Neural cell (in vitro differentiated cells): ENCODE data around the gene ZNF688. TPM values are rescaled to one million over a fixed set of nuclear protein-coding genes. Genes with fewer than 3 reads are reported as not detected.

Experiments
- H2AFZ ChIP-seq: fragments of 200-600, 300-800 bp; sonication (generic), shearing (Covaris generic); 2 replicates; pipeline ENCODE4 v1.6.0; 2014; ENCODE audit warnings: low read depth, mild to moderate bottlenecking, antibody characterized with exemption, low read length, moderate library complexity
- H3F3A ChIP-seq: fragments of 200-600 bp; shearing (Covaris generic); 2 replicates; pipeline ENCODE4 v1.6.1; 2016; ENCODE audit warnings: mild to moderate bottlenecking, moderate library complexity, mixed read lengths, antibody characterized with exemption, low read length; ENCODE audit not compliant: insufficient read depth, poor library complexity, severe bottlenecking
- H3K27ac ChIP-seq: fragments of 200-600, 300-800 bp; sonication (generic), shearing (Covaris generic); 2 replicates; pipeline ENCODE4 v1.5.1; 2014; ENCODE audit warnings: mild to moderate bottlenecking, low read length, moderate library complexity
- H3K27me3 ChIP-seq: fragments of 300-800, 200-600 bp; sonication (generic), shearing (Covaris generic); 2 replicates; pipeline ENCODE4 v1.6.0; 2014; ENCODE audit warnings: mild to moderate bottlenecking, low read depth, low read length, moderate library complexity; ENCODE audit not compliant: insufficient read depth
- H3K36me3 ChIP-seq: fragments of 300-800, 200-600 bp; sonication (generic), shearing (Covaris generic); 2 replicates; pipeline ENCODE4 v1.5.1; 2014; ENCODE audit warnings: mild to moderate bottlenecking, antibody characterized with exemption, low read length, moderate library complexity; ENCODE audit not compliant: insufficient read depth
- H3K4me2 ChIP-seq: fragments of 300-800, 200-600 bp; sonication (generic), shearing (Covaris generic); 2 replicates; pipeline ENCODE4 v1.6.0; 2014; ENCODE audit warnings: mild to moderate bottlenecking, low read length
- H3K4me3 ChIP-seq: fragments of 300-800, 200-600 bp; sonication (generic), shearing (Covaris generic); 2 replicates; pipeline ENCODE4 v1.5.1; 2014; ENCODE audit warnings: mild to moderate bottlenecking, low read length, moderate library complexity
- H3K79me2 ChIP-seq: fragments of 200-600 bp; shearing (Covaris generic); replicated peaks from 2 replicates; pipeline ENCODE4 v1.6.0; 2014; ENCODE audit warnings: mild to moderate bottlenecking, low read length, moderate library complexity; ENCODE audit not compliant: insufficient read depth
- H3K9ac ChIP-seq: fragments of 300-800, 200-600 bp; sonication (generic), shearing (Covaris generic); 2 replicates; pipeline ENCODE4 v1.6.1; 2016; ENCODE audit warnings: mild to moderate bottlenecking, low read length, mixed read lengths
- H3K9me2 ChIP-seq: fragments of 200-600 bp; shearing (Covaris generic); 2 replicates; pipeline ENCODE4 v1.6.1; 2016; ENCODE audit warnings: mild to moderate bottlenecking, low read length, mixed read lengths; ENCODE audit not compliant: insufficient read depth
- H3K9me3 ChIP-seq: fragments of 200-600, 300-800 bp; sonication (generic), shearing (Covaris generic); 2 replicates; pipeline ENCODE4 v1.6.1; 2016; ENCODE audit warnings: mild to moderate bottlenecking, mixed run types, low read length, moderate library complexity, mixed read lengths
- H4K20me1 ChIP-seq: fragments of 200-600 bp; shearing (Covaris generic); 2 replicates; pipeline ENCODE4 v1.6.1; 2016; ENCODE audit warnings: mild to moderate bottlenecking, mixed run types; ENCODE audit not compliant: insufficient read depth
- EP300 ChIP-seq: fragments of 450-650 bp; conservative IDR thresholded peaks from 2 replicates; pipeline ENCODE4 v1.6.1; 2014; ENCODE audit warnings: antibody characterized with exemption, mild to moderate bottlenecking, moderate library complexity; ENCODE audit not compliant: poor library complexity, severe bottlenecking
- EZH2 ChIP-seq: fragments of 200-600, 300-800 bp; shearing (Covaris generic), sonication (generic); IDR thresholded peaks from 2 replicates; pipeline ENCODE4 v1.6.1; 2014; ENCODE audit warnings: antibody characterized with exemption, low read length, borderline replicate concordance, mild to moderate bottlenecking; ENCODE audit not compliant: insufficient read depth, poor library complexity, severe bottlenecking
- MXI1 ChIP-seq: fragments of 450-650 bp; conservative IDR thresholded peaks from 2 replicates; pipeline ENCODE4 v1.6.1; 2014; ENCODE audit warnings: antibody characterized with exemption, mild to moderate bottlenecking; ENCODE audit not compliant: poor library complexity, severe bottlenecking
- POLR2AphosphoS5 ChIP-seq: IDR thresholded peaks from 2 replicates; pipeline ENCODE4 v1.6.1; 2012
- RAD21 ChIP-seq: fragments of 450-650 bp; conservative IDR thresholded peaks from 2 replicates; pipeline ENCODE4 v1.6.1; 2014; ENCODE audit warnings: antibody characterized with exemption, mild to moderate bottlenecking, moderate library complexity
- SMC3 ChIP-seq: fragments of 450-650 bp; conservative IDR thresholded peaks from 2 replicates; pipeline ENCODE4 v1.6.1; 2014; ENCODE audit warnings: antibody characterized with exemption, mild to moderate bottlenecking, moderate library complexity; ENCODE audit not compliant: poor library complexity
- TAF1 ChIP-seq: IDR thresholded peaks from 2 replicates; pipeline ENCODE4 v1.6.1; 2012; ENCODE audit warnings: low read depth
- polyA plus RNA-seq: library from polyadenylated mRNA; depleted of rRNA; stranded (reverse); fragments of >200 nt; gene quantifications from 2 replicates; pipeline ENCODE4 v1.2.3, GENCODE V29; 2014
- TF ChIP-seq, protein P1 (sequence below): fragments of 450-650 bp; IDR thresholded peaks from 2 replicates; pipeline ENCODE4 v1.5.1; 2014; ENCODE audit warnings: antibody characterized with exemption, mild to moderate bottlenecking, moderate library complexity; ENCODE audit not compliant: poor library complexity, severe bottlenecking
- TF ChIP-seq, protein P2 (sequence below): IDR thresholded peaks from 2 replicates; pipeline ENCODE4 v1.6.1; 2012; ENCODE audit warnings: borderline replicate concordance

Gene ZNF688
- polyA plus RNA-seq, 1 donor from 2014 or later, result 28.4 TPM

DNA sequence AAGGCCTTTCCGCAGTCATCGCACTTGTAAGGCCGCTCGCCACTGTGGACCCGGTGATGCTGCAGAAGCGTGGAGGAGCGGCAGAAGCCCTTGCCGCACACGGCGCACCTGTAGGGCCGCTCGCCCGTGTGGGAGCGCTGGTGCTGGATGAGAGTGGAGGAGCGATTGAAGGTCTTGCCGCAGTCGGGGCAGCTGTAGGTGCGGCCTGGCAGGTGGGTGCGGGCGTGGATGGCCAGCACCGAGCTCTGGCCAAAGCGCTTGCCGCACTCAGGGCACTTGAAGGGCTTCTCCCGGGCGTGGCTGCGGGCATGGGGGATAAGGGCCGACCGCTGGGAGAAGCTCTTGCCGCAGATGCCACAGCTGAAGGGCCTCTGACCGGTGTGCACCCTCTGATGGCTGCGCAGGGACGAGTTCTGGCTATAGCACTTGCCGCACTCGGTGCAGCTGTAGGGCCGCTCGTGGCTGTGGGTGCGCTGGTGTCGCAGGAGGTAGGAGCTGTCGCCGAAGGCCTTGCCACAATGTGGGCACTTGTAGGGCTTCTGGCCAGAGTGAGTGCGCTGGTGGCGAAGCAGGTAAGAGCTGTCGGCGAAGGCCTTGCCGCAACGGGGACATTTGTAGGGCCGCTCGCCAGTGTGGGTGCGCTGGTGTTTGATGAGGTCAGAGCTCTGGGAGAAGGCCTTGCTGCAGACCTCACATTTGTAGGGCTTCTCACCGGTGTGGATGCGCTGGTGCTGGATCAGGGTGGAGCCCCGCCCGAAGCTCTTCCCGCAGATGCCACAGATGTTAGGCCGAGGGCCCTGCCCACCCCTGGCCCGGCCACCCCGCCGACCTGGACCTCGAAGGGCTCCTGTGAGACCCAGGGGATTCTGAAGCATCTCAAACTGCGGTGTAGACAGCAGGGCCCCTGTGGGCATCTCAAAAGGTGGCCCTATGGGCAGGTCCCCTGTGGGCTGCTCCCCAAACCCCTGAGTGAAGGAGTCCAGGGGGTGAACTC is 46.6 kb downstream of the ZNF688 start:
- no peaks in the 10 kb centered on the region for H3K9me3 ChIP-seq
- H3K79me2 ChIP-seq, result peaks cover 5% of the 10 kb centered on the region
- TF ChIP-seq, protein P1, sequence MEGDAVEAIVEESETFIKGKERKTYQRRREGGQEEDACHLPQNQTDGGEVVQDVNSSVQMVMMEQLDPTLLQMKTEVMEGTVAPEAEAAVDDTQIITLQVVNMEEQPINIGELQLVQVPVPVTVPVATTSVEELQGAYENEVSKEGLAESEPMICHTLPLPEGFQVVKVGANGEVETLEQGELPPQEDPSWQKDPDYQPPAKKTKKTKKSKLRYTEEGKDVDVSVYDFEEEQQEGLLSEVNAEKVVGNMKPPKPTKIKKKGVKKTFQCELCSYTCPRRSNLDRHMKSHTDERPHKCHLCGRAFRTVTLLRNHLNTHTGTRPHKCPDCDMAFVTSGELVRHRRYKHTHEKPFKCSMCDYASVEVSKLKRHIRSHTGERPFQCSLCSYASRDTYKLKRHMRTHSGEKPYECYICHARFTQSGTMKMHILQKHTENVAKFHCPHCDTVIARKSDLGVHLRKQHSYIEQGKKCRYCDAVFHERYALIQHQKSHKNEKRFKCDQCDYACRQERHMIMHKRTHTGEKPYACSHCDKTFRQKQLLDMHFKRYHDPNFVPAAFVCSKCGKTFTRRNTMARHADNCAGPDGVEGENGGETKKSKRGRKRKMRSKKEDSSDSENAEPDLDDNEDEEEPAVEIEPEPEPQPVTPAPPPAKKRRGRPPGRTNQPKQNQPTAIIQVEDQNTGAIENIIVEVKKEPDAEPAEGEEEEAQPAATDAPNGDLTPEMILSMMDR, result no peak
- TF ChIP-seq SMC3 (no peak), TAF1 (no peak), RAD21 (no peak)
- TF ChIP-seq, protein P2, sequence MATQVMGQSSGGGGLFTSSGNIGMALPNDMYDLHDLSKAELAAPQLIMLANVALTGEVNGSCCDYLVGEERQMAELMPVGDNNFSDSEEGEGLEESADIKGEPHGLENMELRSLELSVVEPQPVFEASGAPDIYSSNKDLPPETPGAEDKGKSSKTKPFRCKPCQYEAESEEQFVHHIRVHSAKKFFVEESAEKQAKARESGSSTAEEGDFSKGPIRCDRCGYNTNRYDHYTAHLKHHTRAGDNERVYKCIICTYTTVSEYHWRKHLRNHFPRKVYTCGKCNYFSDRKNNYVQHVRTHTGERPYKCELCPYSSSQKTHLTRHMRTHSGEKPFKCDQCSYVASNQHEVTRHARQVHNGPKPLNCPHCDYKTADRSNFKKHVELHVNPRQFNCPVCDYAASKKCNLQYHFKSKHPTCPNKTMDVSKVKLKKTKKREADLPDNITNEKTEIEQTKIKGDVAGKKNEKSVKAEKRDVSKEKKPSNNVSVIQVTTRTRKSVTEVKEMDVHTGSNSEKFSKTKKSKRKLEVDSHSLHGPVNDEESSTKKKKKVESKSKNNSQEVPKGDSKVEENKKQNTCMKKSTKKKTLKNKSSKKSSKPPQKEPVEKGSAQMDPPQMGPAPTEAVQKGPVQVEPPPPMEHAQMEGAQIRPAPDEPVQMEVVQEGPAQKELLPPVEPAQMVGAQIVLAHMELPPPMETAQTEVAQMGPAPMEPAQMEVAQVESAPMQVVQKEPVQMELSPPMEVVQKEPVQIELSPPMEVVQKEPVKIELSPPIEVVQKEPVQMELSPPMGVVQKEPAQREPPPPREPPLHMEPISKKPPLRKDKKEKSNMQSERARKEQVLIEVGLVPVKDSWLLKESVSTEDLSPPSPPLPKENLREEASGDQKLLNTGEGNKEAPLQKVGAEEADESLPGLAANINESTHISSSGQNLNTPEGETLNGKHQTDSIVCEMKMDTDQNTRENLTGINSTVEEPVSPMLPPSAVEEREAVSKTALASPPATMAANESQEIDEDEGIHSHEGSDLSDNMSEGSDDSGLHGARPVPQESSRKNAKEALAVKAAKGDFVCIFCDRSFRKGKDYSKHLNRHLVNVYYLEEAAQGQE, result no peak
- H3F3A ChIP-seq, result no peaks in the 10 kb centered on the region
- H3K4me3 ChIP-seq, result peak overlapping the region; percentile 97
- no peak overlapping the region for H3K27ac ChIP-seq
- no peaks in the 10 kb centered on the region for H3K27me3 ChIP-seq
- peak overlapping the region; percentile 94 for H3K9ac ChIP-seq
- H3K4me2 ChIP-seq, result no peak overlapping the region
- no peaks in the 10 kb centered on the region for H3K36me3 ChIP-seq
- no peak overlapping the region for H2AFZ ChIP-seq
- no peaks in the 10 kb centered on the region for H4K20me1 ChIP-seq
- H3K9me2 ChIP-seq, result no peaks in the 10 kb centered on the region

DNA sequence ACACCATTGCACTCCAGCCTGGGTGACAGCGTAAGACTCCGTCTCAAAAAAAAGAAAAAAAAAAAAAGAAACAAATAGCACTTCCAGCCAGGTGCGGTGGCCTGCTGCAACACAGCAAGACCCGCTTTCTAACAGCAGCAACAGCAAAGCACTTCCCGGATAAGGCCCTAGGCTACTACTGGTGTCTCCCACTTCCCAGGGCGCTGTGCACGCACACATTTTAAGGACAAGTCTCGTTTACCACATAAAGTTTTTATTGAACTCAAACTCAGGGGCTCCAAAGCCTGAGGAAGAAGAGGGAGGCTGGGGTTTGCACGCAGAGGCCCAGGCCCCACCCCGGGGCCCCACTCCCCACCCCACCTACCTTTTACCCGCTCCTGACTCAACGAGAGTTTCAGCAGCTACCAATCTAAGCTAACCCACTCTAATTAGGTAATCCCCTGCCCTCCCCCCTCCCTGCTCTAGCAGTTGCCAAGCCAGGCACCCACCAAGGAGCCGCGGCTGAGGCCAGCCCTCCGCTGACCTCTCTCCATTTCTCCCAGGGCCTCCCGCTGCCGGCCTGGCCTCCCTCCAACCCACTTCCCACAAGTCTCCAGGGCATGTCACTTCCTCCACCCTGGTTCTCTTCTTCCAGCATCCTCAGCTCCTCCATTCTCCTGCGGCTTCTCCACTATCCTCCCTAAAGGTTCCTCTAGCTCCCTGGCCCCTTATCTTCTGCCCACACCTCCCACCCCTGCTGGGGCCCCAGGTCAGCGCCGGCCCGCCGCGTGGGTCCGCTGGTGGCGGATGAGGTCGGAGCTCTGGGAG is 47.5 kb downstream of the ZNF688 start:
- Histone ChIP-seq H3K79me2 (peaks cover 5% of the 10 kb centered on the region), H3K36me3 (no peaks in the 10 kb centered on the region), H3K9ac (no peak overlapping the region), H3K9me2 (no peaks in the 10 kb centered on the region), H3K27me3 (no peaks in the 10 kb centered on the region), H4K20me1 (no peaks in the 10 kb centered on the region), H3K4me3 (no peak overlapping the region), H2AFZ (no peak overlapping the region), H3K4me2 (no peak overlapping the region), H3K27ac (no peak overlapping the region), H3F3A (no peaks in the 10 kb centered on the region), H3K9me3 (no peaks in the 10 kb centered on the region)
- TF ChIP-seq RAD21 (no peak), TAF1 (no peak), SMC3 (no peak), POLR2AphosphoS5 (no peak), EP300 (no peak), MXI1 (no peak), EZH2 (no peak)
- TF ChIP-seq, protein P1, result no peak
- TF ChIP-seq, protein P2, result no peak
